Measurements from ENCODE around the gene PARVB. TPM values are rescaled to one million over a fixed set of nuclear protein-coding genes. Genes with fewer than 3 reads are reported as not detected.

The PARVB gene
- total and polyA plus RNA-seq, 2 donors (not counting 3 experiments of a cell fraction or from before 2014, with no cell fraction given), result 155 to 162 TPM

- dilution Hi-C loops (cut with MboI; ENCODE audit: extremely low pct_ligation_motif_present, low sequenced_read_pairs) (no loop called here), intact Hi-C loops (cut with micrococcal nuclease) (no loop called here)
- CTCF ChIA-PET, result no interaction called here
- Histone ChIP-seq H3K9me3 (replicated peaks; ENCODE audit: control insufficient read depth, insufficient read depth, low read length) (no peaks in the 10 kb centered on the region), H4K20me1 (replicated peaks; ENCODE audit: control insufficient read depth, extremely low read depth, insufficient read depth, low read length) (no peaks in the 10 kb centered on the region), H3K4me2 (ENCODE audit: insufficient read depth, low read length) (no peak overlapping the region), H3K36me3 (ENCODE audit: control insufficient read depth in 2 of 2, extremely low read depth in 1 of 2, insufficient read depth in 2 of 2, low read length in 2 of 2) (peaks cover 2 to 19% of the 10 kb centered on the region in 2 experiments), H3K4me3 (replicated peaks in 1 of 3; ENCODE audit: insufficient read depth in 1 of 3, low read depth in 1 of 3, low read length in 3 of 3) (no peak overlapping the region), H3K27me3 (ENCODE audit: control insufficient read depth in 2 of 2, insufficient read depth in 2 of 2, low read length in 2 of 2) (no peaks in the 10 kb centered on the region), H3K79me2 (ENCODE audit: control insufficient read depth, insufficient read depth, low read length) (no peaks in the 10 kb centered on the region), H3K9ac (replicated peaks; ENCODE audit: extremely low read depth, insufficient read depth, low read length) (no peak overlapping the region), H2AFZ (ENCODE audit: low read depth, low read length) (no peak overlapping the region), H3K9me1 (replicated peaks; ENCODE audit: control insufficient read depth, extremely low read depth, insufficient read depth, low read length) (no peaks in the 10 kb centered on the region), H3K4me1 (ENCODE audit: control insufficient read depth, extremely low read depth, insufficient read depth, low read length) (no peaks in the 10 kb centered on the region), H3K27ac (ENCODE audit: insufficient read depth, low read depth, low read length) (no peak overlapping the region)
- POLR2A ChIA-PET, result no interaction called here
- no peak for DNase-seq (ENCODE audit: low read depth, low spot score)
- no peak for FAIRE-seq
- no TSS peak for BruUV-seq (replicated peaks)
- TF ChIP-seq EZH2 (IDR thresholded peaks at IDR 0.05; ENCODE audit: borderline replicate concordance, low read depth, low read length, severe bottlenecking) (no peak), JUN (IDR thresholded peaks at IDR 0.05; ENCODE audit: borderline replicate concordance, insufficient read depth, insufficient read length, low read depth) (no peak), MAX (IDR thresholded peaks at IDR 0.05; ENCODE audit: insufficient read depth, insufficient read length) (no peak), CTCF (IDR thresholded peaks at IDR 0.05; ENCODE audit: extremely low read depth in 1 of 2, insufficient read depth in 1 of 2, low read depth in 1 of 2, low read length in 2 of 2) (no peak), GATA2 (IDR thresholded peaks at IDR 0.05; ENCODE audit: insufficient read depth, insufficient read length, low read depth, low read length) (no peak), FOS (IDR thresholded peaks at IDR 0.05; ENCODE audit: borderline replicate concordance, insufficient read depth, low read length) (no peak), MYC (IDR thresholded peaks at IDR 0.05; ENCODE audit: low read depth, low read length) (no peak), POLR2AphosphoS5 (IDR thresholded peaks at IDR 0.05; ENCODE audit: insufficient read depth, low read depth, low read length) (no peak), POLR2A (IDR thresholded peaks at IDR 0.05; ENCODE audit: low read depth, low read length) (no peak)
Measured at GRCh38 chr22:44142421-44143104, 118.5 kb downstream of the PARVB start.

Measured in endothelial cell of umbilical vein (primary cell).